Activated CD8-positive, alpha-beta memory T cell treated with anti-CD3 and anti-CD28 coated beads, Interleukin-2, amount 50 U/mL, for 1 hour (primary cell): ENCODE measurements around the gene MAD1L1.

Experiments
- DNase-seq: peaks from one replicate; pipeline ENCODE4 v3.0.0-alpha.2; 2020; ENCODE audit errors: extremely low read depth

The MAD1L1 gene

GRCh38 chr7:2118630-2119190 lies 114.0 kb downstream of the MAD1L1 start:
- DNase-seq, result no peak

DNA sequence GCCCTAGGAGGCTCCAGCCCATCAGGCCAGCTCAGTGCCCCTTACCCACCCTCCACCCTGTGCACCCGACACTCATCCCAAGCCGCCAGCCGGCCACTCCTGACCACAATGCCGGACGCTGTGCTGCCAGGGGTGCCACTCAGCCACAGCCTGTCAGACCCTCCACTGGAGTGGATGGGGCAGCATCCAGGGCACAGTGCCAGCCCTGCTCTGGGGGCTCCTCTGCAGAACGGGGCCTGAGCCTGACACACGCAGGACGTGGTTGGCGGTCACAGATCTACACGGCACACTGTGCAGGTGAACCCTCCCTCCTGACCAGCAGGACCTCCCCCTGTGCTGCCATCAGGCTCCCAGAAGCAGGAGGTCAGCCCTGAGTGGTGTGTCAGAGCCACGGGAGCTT lies 114.7 kb downstream of the MAD1L1 start:
- no peak for DNase-seq

GRCh38 chr7:2117646-2118045 lies 115.1 kb downstream of the MAD1L1 start:
- no peak for DNase-seq

- DNase-seq, result no peak
Measured at GRCh38 chr7:2116989-2117591, 115.7 kb downstream of the MAD1L1 start.

DNA sequence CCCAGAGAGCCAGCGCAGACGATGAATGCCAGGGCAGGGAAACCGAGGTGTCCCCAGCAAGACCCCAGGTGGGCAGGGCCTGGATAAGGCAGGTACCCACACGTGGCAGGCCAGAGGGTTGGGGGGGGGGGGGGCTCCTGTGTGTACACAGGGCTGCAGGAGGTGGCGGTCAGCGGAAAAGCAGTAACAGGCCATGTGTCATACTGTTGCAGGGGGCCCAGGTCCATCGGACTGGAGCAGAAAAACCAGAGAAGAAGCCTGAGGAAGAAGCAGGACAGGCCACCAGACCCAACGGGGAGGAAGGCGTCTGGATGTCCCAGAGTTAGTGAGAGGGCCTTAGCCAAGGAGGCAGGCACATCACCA lies 116.3 kb downstream of the MAD1L1 start:
- DNase-seq, result no peak

GRCh38 chr7:2115760-2116447 lies 116.8 kb downstream of the MAD1L1 start:
- DNase-seq, result no peak

DNA sequence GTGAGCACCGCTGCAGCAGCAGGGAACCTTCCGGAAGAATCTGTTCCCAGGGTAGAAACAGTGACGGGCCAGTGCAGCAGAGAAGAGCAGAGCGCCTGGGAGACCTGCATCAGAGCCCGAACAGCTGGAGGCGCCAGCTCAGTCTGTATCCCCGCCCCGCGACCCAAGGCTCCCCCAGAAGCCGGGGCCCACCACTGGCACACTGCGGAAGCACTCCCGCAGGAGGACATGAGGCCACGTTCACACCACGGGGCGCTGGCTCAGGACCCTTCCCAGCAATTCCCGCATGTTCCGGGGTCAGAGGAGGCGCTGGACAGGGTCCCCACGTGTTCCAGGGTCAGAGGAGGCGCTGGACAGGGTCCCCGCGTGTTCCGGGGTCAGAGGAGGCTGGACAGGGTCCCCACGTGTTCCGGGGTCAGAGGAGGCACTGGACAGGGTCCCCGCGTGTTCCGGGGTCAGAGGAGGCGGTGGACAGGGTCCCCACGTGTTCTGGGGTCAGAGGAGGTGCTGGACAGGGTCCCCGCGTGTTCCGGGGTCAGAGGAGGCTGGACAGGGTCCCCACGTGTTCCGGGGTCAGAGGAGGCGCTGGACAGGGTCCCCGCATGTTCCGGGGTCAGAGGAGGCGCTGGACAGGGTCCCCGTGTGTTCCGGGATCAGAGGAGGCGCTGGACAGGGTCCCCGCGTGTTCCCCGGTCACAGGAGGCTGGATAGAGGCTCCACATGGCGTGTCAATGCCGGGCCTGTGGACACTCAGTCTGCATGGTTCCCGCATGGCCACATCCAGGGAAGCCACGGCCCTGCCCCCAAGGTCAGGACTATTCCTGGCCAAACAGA lies 117.6 kb downstream of the MAD1L1 start:
- no peak for DNase-seq

- DNase-seq, result no peak
Measured at GRCh38 chr7:2114052-2114451, 118.7 kb downstream of the MAD1L1 start.

DNA sequence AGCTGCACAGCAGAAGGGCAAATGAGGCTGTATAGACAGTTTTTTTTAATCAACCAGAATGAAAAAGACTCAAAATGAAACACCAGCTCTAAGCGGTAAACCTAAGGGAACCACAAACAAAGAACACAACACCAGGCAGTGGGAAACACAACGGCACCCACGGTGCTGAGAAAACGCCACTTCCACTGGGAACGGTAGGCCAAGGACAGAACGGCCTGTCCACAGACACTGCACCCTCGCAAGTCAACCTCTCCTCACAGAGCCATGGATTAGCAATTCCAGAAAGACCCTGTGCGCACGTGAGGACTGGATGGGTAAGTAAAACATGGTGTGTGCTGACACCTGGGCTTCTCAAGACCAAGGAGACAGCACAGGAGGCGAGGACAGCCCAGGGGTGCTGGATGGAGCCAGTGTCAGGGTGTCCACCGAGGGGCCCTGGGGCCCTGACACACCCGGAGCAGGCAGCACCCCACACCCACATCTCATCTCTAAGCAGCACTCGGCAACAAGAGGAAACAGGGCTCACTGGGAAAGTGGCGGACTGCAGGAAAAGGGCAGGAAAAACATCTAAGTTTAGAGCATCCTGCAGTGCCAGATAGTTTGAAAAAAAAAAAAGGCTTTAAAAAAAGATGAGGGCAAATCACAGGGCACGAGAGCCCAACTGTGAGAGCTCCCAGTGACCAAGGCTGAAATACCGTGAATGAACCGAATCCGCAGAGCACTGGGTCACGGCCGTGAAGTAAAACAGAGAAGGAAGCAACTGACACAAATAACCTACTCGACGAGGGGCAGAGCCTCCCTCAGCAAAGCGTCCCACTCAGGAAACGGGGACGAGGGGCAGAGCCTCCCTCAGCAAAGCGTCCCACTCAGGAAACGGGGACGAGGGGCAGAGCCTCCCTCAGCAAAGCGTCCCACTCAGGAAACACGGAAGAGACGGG lies 120.2 kb downstream of the MAD1L1 start:
- no peak for DNase-seq

- no peak for DNase-seq
Measured at GRCh38 chr7:2111568-2111967, 121.2 kb downstream of the MAD1L1 start.

DNA sequence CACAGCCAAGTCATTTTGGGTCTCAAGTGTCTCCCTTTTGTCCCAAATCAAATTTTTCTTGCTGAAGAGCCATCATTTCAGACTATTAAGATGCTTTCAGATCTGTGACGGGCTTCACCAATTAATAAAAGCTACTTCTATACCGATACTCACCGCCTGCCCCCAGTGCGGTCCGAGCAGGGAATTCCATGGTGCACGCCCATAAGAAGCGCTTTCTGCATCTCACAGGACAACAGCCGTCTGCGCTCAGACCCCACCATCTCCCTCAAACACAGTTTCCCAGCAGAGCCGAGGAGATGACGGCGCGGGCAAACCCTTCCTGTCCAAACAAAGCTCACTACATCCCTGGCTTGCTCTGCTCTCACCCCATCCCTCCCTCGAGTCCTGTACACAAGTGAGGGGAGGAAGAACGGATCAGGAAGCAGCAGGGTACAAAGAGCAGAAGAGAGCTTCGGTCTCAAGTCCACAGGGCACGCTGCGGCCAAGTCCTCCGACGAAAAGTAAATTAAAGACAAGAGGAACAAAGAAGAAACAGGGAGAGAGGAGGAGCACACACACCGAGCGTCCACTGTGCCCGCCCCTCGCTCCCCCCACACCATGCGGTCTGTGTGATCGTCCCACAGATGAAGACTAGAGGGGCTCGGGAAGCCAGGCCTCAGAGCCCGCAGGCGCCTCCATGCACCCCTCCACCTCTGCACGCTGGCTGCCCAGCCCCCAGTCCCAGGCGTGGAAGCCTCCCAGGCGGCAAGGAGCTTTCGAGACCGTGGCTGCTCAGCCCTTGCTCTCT lies 121.9 kb downstream of the MAD1L1 start:
- no peak for DNase-seq

GRCh38 chr7:2109936-2110609 lies 122.7 kb downstream of the MAD1L1 start:
- no peak for DNase-seq

GRCh38 chr7:2109251-2109872 lies 123.4 kb downstream of the MAD1L1 start:
- DNase-seq, result no peak

GRCh38 chr7:2108501-2109250 lies 124.1 kb downstream of the MAD1L1 start:
- no peak for DNase-seq

- DNase-seq, result no peak
Measured at GRCh38 chr7:2108071-2108455, 124.7 kb downstream of the MAD1L1 start.

GRCh38 chr7:2107386-2108070 lies 125.2 kb downstream of the MAD1L1 start:
- no peak for DNase-seq

GRCh38 chr7:2106924-2107323 lies 125.8 kb downstream of the MAD1L1 start:
- DNase-seq, result no peak

GRCh38 chr7:2106440-2106839 lies 126.3 kb downstream of the MAD1L1 start:
- no peak for DNase-seq
